Karpas-422 (cell line): Measurements from ENCODE around the gene PKHD1. TPM values are rescaled to one million over a fixed set of nuclear protein-coding genes. Genes with fewer than 3 reads are reported as not detected.

Source experiments
- small RNA-seq: library from RNA; depleted of rRNA; stranded (forward); fragments of <200 nt; gene quantifications from one replicate; pipeline ENCODE3, GENCODE V24; 2014
- total RNA-seq: library from RNA; depleted of rRNA; stranded (reverse); fragments of >200 nt; shearing (Covaris generic); gene quantifications from 2 replicates; pipeline ENCODE4 v1.2.3, GENCODE V29; 2014; ENCODE audit warnings: low replicate concordance; rRNA removed

The PKHD1 gene
- total RNA-seq, 1 experiment from 2014 or later: 0.11 TPM

Small RNA genes lying within 50 kb of the gene (small RNA-seq; reads per million reads assigned to genes)
- not detected for gene RN7SL580P

Other genes starting within 250 kb of the PKHD1 start
- not detected in 2 replicates for gene IL17A, start 98.8 kb upstream of the PKHD1 start, total RNA-seq
- not detected in 2 replicates for gene IL17F, start 156.9 kb upstream of the PKHD1 start, total RNA-seq
- 80.1 and 102 TPM in 2 replicates for gene MCM3, start 197.1 kb upstream of the PKHD1 start, total RNA-seq